ENCODE results near the gene CCDC88C.

The CCDC88C gene

GRCh38 chr14:91365552-91365951 lies 52.1 kb downstream of the CCDC88C start:
- TF ChIP-seq, protein P1, sequence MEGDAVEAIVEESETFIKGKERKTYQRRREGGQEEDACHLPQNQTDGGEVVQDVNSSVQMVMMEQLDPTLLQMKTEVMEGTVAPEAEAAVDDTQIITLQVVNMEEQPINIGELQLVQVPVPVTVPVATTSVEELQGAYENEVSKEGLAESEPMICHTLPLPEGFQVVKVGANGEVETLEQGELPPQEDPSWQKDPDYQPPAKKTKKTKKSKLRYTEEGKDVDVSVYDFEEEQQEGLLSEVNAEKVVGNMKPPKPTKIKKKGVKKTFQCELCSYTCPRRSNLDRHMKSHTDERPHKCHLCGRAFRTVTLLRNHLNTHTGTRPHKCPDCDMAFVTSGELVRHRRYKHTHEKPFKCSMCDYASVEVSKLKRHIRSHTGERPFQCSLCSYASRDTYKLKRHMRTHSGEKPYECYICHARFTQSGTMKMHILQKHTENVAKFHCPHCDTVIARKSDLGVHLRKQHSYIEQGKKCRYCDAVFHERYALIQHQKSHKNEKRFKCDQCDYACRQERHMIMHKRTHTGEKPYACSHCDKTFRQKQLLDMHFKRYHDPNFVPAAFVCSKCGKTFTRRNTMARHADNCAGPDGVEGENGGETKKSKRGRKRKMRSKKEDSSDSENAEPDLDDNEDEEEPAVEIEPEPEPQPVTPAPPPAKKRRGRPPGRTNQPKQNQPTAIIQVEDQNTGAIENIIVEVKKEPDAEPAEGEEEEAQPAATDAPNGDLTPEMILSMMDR (IDR thresholded peaks at IDR 0.05; ENCODE audit: low read depth, low read length, missing control alignments), result no peak
- DNase-seq (ENCODE audit: low read depth), result no peak
- H3K4me3 ChIP-seq (ENCODE audit: low read depth, low read length), result no peak overlapping the region
- in situ Hi-C loops (cut with HindIII; ENCODE audit: low sequenced_read_pairs), result no loop called here

GRCh38 chr14:91364524-91365270 lies 52.9 kb downstream of the CCDC88C start:
- TF ChIP-seq, protein P1 (IDR thresholded peaks at IDR 0.05; ENCODE audit: low read depth, low read length, missing control alignments), result no peak
- no peak for DNase-seq (ENCODE audit: low read depth)
- in situ Hi-C loops (cut with HindIII; ENCODE audit: low sequenced_read_pairs), result no loop called here
- H3K4me3 ChIP-seq (ENCODE audit: low read depth, low read length), result no peak overlapping the region

- in situ Hi-C loops (cut with HindIII; ENCODE audit: low sequenced_read_pairs), result no loop called here
- DNase-seq (ENCODE audit: low read depth), result no peak
- no peak overlapping the region for H3K4me3 ChIP-seq (ENCODE audit: low read depth, low read length)
- TF ChIP-seq, protein P1 (IDR thresholded peaks at IDR 0.05; ENCODE audit: low read depth, low read length, missing control alignments), result no peak
Observed at GRCh38 chr14:91363776-91364523, 53.7 kb downstream of the CCDC88C start.

DNA sequence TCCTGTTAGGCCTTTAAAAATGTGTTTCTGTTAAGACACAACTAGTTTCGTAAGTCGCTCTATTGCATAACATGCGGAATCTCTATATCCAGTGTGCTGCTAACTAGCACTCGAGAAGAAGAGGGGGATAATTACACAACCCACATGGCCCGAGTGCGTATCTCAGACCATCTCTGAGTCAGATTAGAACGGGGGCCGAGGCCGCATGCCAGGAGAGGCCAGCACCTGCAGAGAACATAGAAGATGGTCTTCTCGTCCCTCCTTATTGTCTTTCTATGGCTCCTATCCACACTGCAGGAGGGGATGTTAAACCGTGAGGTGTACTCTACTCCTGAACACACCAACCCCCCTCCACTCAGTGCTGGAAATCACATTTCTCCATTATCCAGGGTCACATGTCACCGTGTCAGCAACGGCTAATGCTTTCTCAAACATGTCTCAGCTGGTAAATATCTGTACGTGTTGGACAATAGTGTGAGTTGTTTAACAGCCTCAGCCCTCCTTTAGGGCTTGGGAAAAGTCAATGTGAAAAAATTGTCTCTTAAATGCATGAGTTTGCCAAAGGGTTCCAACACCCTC lies 56.3 kb downstream of the CCDC88C start:
- TF ChIP-seq, protein P1 (IDR thresholded peaks at IDR 0.05; ENCODE audit: low read depth, low read length, missing control alignments), result no peak
- in situ Hi-C loops (cut with HindIII; ENCODE audit: low sequenced_read_pairs), result no loop called here
- H3K4me3 ChIP-seq (ENCODE audit: low read depth, low read length), result no peak overlapping the region
- DNase-seq (ENCODE audit: low read depth), result no peak

- H3K4me3 ChIP-seq (ENCODE audit: low read depth, low read length), result no peak overlapping the region
- DNase-seq (ENCODE audit: low read depth), result no peak
- TF ChIP-seq, protein P1 (IDR thresholded peaks at IDR 0.05; ENCODE audit: low read depth, low read length, missing control alignments), result no peak
- in situ Hi-C loops (cut with HindIII; ENCODE audit: low sequenced_read_pairs), result no loop called here
Observed at GRCh38 chr14:91360490-91361232, 57.0 kb downstream of the CCDC88C start.

DNA sequence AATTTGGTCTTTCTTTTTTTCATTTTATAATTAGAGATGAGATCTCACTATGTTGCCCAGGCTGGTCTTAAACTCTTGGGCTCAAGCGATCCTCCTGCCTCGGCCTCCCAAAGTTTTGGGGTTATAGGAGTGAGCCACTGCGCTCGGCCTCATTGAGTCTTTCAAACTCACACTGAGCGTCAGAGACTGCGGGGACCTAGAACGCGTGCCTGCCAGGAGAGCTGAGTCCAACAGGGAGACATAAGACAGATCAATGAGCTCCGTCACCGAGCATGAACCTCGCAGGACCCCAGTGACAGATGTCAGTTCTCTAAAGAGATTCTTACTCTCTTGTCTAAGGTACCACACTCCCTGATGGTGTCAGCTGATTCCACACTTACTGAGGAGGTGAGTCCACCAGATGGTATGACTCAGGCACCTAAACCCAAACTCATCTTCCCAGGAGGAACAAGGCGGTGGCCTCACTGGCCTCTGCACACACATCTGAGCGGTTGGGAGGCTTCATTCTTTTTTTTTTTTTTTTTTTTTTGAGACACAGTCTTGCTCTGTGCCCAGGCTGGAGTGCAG lies 58.9 kb downstream of the CCDC88C start:
- in situ Hi-C loops (cut with HindIII; ENCODE audit: low sequenced_read_pairs), result no loop called here
- no peak overlapping the region for H3K4me3 ChIP-seq (ENCODE audit: low read depth, low read length)
- TF ChIP-seq, protein P1 (IDR thresholded peaks at IDR 0.05; ENCODE audit: low read depth, low read length, missing control alignments), result no peak
- DNase-seq (ENCODE audit: low read depth), result no peak
